ENCODE data around the gene PIGX. TPM values are rescaled to one million over a fixed set of nuclear protein-coding genes. Genes with fewer than 3 reads are reported as not detected.

Gene PIGX
- 10 to 100 TPM; 24.5 to 31.7 TPM for total RNA-seq
- long read RNA-seq, transcript PIGX-202 (6 exons, 3,057 nt), result major isoform, 84 of 112 reads
- long read RNA-seq, partial matches to known transcripts, result 0 of 112 reads
- long read RNA-seq, other reads (novel, unspliced or antisense), result 26 of 112 reads

DNA sequence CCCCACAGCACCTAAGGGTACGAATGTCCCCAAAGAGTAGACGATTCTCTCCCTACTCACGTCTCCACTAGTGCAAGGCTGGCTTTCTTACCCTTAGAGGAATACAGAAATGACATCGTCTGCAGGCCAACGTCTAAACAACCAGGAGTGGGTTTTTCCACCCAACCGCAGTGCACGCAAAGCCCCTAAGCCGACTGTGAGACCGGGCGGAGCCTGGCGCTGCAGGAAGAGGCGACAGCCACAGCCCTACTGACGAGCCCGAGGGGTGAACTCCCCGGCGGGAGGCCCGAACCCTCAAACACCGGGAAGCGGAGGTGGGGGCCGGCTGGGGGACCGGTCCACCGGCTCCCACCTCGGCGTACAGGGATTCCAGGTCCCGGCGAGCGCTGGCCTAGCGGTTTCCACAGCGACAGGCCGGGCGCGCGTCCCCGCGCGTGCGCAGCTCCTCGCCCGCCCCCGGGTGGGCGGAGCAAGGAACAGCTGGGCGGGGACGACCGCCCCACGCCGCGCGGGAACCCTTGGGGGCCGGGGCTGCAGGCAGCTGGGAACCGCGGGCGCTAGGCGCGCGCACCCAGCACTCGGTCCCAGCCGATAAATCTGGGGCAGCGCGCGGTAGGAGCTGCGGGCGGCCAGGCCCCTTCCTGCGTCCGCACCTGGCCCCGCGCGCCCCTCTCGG, at the start of gene PIGX, which contains the start of gene CEP19:
Gene PIGX, plus strand, starts transcription at position 540 of the 676 bp plus-strand sequence.
Gene CEP19, minus strand, starts transcription at position 413 of the 676 bp plus-strand sequence. CDS start 3,593 bp downstream, outside the sequence.
- ATAC-seq (peak; percentile 95), DNase-seq (peak; percentile 78 to 86)
- intact Hi-C loops (cut with DNase I, micrococcal nuclease), result no loop called here

DNA sequence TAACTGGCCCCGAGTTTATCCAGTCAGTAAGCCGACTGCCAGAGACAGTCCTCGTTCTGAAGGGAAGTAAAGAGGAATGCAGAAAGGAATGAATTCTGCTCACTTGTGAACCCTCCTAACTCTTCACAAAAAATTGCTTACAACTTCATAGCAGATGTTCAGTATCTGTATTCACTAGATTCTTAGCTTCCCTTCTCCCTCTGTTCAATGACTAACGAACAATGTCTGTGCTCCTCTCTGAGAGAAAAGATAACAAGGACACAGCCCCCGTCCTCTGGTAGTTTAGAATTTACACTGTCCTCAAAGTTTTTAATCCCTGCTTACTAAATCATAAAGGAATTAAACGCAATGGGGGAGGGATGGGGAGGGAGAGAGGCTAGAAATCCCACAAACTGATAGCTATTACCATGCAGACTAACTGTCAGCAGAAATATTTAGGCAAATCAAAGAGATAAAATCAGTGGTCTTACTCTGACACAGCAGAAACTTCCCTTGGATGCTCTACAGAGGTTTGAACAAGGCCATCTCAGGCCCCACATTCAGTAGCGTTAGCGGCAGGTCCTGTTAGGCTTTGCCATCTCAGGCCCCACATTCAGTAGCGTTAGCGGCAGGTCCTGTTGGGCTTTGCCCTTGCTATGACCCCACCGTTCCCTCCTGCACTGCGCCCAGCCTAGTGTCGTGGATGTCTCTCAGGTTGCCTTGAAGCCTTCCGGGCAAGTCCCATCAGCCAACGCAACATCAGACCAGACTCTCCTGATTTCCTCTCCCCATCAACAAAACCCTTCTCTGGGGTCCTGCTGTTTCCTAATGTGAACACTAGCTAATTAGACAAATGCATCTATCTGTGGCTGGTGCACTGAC, 49.2 kb upstream of the PIGX start:
- intact Hi-C loops (cut with DNase I, micrococcal nuclease), result no loop called here

DNA sequence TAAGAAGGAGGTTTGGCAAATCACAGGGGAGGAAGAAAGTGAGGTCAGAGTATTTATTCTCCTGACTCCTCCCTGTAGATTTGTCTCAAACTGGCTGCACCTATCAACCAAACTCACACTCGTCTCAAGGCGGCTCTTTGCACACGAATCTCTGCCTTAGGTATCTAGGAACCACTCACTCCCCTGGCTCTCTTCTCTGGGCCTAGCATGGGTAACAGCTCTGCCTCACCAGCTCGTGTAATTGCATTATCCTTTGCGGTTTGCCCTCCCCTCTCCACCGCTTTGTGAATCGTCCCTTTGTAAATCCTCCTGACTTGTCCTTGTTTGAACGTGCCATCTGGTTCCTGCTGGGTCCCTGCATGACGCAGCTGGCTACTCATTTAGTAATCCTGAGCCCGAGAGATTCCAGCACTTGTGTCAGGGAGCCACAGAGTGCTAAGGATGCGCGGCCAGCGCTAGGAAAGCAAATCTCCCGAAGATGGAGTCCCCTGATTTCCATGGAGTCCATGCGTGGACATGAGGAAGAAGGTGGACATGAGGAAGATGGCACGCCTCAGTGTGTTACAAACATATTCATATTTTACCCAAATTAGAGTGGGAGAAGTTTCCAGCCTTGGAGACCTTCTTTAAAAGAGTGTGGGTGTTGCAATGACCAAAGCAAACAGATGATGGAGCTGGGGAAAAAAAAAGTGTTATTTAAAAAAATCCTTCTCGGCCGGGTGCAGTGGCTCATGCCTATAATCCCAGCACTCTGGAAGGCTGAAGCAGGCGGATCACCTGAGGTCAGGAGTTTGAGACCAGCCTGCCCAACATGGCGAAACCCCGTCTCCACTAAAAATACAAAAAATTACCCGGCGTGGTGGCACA, 45.9 kb upstream of the PIGX start:
- intact Hi-C loops (cut with DNase I, micrococcal nuclease), result no loop called here
- DNase-seq (no peak), ATAC-seq (no peak)

More for the DNA sequence above, 49.2 kb upstream of the PIGX start:
- DNase-seq (no peak), ATAC-seq (no peak)

DNA sequence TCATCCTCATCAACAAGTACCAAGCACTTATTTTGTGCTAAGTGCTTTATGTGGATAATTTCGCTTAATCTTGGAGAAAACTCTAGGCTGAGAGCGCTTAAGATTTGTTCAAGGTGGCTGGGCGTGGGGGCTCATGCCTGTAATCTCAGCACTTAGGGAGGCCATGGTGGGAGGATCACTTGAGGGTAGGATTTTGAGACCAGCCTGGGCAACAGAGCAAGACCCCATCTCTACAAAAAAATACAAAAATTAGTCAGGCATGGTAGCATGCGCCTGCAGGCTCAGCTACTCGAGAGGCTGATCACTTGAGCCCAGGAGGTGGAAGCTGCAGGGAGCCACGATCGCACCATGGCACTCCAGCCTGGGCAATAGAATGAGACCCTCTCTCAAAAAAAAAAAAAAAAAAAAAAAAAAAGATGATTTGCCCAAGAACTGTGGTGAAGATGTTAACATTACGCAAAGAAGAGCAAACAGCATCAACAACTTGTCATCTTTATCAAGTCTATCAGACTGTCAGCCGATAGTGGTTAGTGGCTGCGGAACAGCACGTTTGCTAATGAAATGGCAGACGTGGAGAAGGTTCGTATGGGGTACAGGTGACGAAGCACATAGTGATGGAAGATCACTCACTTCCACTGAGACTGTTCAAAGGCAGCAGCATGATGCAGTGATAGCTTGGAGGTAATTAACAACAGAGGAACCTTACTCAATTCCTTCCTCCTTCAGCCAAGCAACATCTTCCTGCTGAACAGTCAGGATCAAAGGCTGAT, 44.9 kb upstream of the PIGX start:
- intact Hi-C loops (cut with DNase I, micrococcal nuclease), result no loop called here
- ATAC-seq (no peak), DNase-seq (no peak)

DNA sequence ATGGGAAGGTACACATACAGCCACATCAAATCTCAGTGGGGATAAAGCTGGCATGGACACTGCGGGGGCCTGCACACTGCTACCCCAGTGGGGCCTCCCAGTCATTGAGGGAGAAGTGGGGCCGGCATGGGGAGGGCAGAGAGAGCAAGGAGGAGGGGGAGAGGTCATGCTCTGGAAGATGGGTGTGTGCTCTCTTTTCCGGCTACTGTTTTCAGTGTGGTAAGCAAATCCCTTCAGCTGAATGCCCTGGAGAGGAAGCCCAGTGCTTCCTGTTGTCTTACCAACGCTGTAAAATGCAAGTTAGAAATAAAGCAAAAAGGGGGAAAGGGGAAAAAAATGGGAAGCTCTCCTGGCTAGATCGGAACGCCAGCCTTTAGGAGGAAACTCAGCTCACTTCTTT, 41.8 kb upstream of the PIGX start:
- no peak for ATAC-seq
- DNase-seq, result no peak
- intact Hi-C loops (cut with DNase I, micrococcal nuclease), result no loop called here

DNA sequence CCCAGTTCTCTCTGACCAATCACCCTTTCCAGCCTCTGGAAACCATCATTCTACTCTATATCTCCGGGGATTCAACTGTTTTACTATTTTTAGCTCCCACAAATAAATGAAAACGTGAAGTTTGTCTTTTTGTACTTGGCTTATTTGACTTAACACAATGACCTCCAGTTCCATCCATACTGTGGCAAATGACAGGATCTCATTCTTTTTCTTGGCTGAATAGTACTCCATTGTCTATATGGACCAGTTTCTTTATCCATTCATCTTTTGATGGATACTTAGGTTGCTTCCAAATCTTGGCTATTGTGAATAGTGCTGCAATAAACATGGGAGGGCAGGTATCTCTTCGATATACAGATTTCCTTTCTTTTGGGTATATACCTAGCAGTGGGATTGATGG, 38.5 kb upstream of the PIGX start:
- DNase-seq (no peak), ATAC-seq (no peak)
- intact Hi-C loops (cut with DNase I, micrococcal nuclease), result no loop called here

- DNase-seq, result no peak
- intact Hi-C loops (cut with DNase I, micrococcal nuclease), result no loop called here
- ATAC-seq, result no peak
Observed at GRCh38 chr3:196677353-196677752, 34.8 kb upstream of the PIGX start.

GRCh38 chr3:196677931-196678330, 34.2 kb upstream of the PIGX start:
- ATAC-seq (no peak), DNase-seq (no peak)
- intact Hi-C loops (cut with DNase I, micrococcal nuclease), result no loop called here

GRCh38 chr3:196684548-196685407, 27.4 kb upstream of the PIGX start:
- ATAC-seq (peak; percentile 90), DNase-seq (peak; percentile 50 to 74)
- intact Hi-C loops (cut with DNase I, micrococcal nuclease), result loop anchor here (5.0 to 10.0 kb wide), 2 partner anchors 70 to 77 kb away; no protein-coding TSS in a partner anchor

- no peak for DNase-seq
- no peak for ATAC-seq
- intact Hi-C loops (cut with DNase I, micrococcal nuclease), result loop anchor here (5.0 to 10.0 kb wide), 2 partner anchors 72 to 79 kb away; no protein-coding TSS in a partner anchor
Observed at GRCh38 chr3:196686436-196686835, 25.7 kb upstream of the PIGX start.

DNA sequence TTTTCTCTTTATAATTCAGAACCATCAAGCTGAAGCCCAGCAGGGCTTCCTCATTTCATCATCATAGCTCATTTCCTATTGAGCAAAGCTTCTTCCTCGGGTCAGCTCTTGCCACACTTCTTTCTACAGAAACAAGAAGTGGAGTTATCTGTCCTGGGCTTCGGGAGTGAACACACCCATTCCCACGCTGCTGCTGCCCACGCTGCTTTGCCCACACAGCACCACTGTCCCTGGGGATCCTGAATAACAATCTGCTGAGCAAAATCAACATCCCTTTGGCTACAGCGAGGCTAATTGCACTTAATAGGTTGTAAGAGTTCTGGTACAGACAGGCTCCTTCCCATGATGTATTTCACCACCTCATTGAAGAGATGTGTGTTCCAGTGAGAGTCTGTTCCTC, 23.8 kb upstream of the PIGX start:
- no peak for ATAC-seq
- no peak for DNase-seq
- intact Hi-C loops (cut with DNase I, micrococcal nuclease), result loop anchor here (5.0 to 10.0 kb wide), 2 partner anchors 74 to 81 kb away; no protein-coding TSS in a partner anchor

- DNase-seq, result no peak
- intact Hi-C loops (cut with DNase I, micrococcal nuclease), result loop anchor here (5.0 to 10.0 kb wide), 2 partner anchors 75 to 83 kb away; no protein-coding TSS in a partner anchor
- ATAC-seq, result no peak
Observed at GRCh38 chr3:196689941-196690660, 22.1 kb upstream of the PIGX start.

GRCh38 chr3:196691386-196691785, 20.8 kb upstream of the PIGX start:
- intact Hi-C loops (cut with DNase I, micrococcal nuclease), result no loop called here
- DNase-seq (no peak), ATAC-seq (no peak)

- ATAC-seq, result no peak
Observed at GRCh38 chr3:196694202-196694638, 18.0 kb upstream of the PIGX start.

GRCh38 chr3:196694941-196695848, 17.0 kb upstream of the PIGX start:
- no peak for ATAC-seq
- intact Hi-C loops (cut with DNase I, micrococcal nuclease), result no loop called here
- DNase-seq, result no peak

More at GRCh38 chr3:196694202-196694638, 18.0 kb upstream of the PIGX start:
- intact Hi-C loops (cut with DNase I, micrococcal nuclease), result no loop called here
- DNase-seq, result no peak

All from left colon (tissue), 2 donors.